GM10248 (cell line): ENCODE measurements around the gene OCIAD2.
"Not testable (repeated sequence)": the region's sequence is repeated elsewhere in the genome, so short reads cannot be mapped to it uniquely, and the experiment has no call there.

Experiments used
- CTCF ChIA-PET: fragments of 300-600 bp; sonication (Branson Sonifier 250); formaldehyde crosslinking; extraction: SDS; loops from one replicate; lab custom pipeline; 2021; ENCODE audit warnings: antibody characterized with exemption; lab: Yijun Ruan, JAX
- POLR2A ChIA-PET: fragments of 350-650 bp; sonication (Branson Sonifier 250); formaldehyde crosslinking; extraction: SDS; loops from one replicate; lab custom pipeline; 2020; ENCODE audit warnings: antibody characterized with exemption; lab: Yijun Ruan, JAX
- DNase-seq: peaks from one replicate; pipeline ENCODE4 v3.0.0; 2012; ENCODE audit errors: extremely low spot score
- CTCF ChIP-seq: IDR thresholded peaks from 2 replicates; pipeline ENCODE4 v1.5.1; 2012; ENCODE audit warnings: mild to moderate bottlenecking, low read depth; ENCODE audit errors: extremely low read depth, missing control alignments, control extremely low read depth

The OCIAD2 gene

GRCh38 chr4:48931459-48931858, 24.9 kb upstream of the OCIAD2 start:
- ChIA-PET POLR2A (no interaction called here), CTCF (interaction anchor here (1.0 to 4.1 kb wide), 2 partner anchors 12 to 24 kb away, joined by 3 to 18 read pairs; partner anchors contain the start of gene OCIAD2)
- no peak for DNase-seq
- TF ChIP-seq CTCF: no peak

GRCh38 chr4:48930654-48931053, 24.1 kb upstream of the OCIAD2 start:
- POLR2A ChIA-PET: no interaction called here
- TF ChIP-seq CTCF: no peak
- DNase-seq: no peak
- CTCF ChIA-PET: interaction anchor here (1.8 to 4.1 kb wide), 2 partner anchors 13 to 32 kb away, joined by 8 to 18 read pairs; no protein-coding TSS in a partner anchor

- no peak for TF ChIP-seq CTCF
- POLR2A ChIA-PET: interaction anchor here (0.6 kb wide), 1 partner anchor 44 kb away, joined by 3 read pairs; no protein-coding TSS in a partner anchor
- CTCF ChIA-PET: interaction anchor here (0.9 to 1.6 kb wide), 2 partner anchors 13 to 345 kb away, joined by 4 read pairs; no protein-coding TSS in a partner anchor
- DNase-seq: no peak
Measured at GRCh38 chr4:48924416-48924815, 17.8 kb upstream of the OCIAD2 start.

GRCh38 chr4:48923065-48923464, 16.5 kb upstream of the OCIAD2 start:
- POLR2A ChIA-PET, DNase-seq, CTCF ChIA-PET: not testable (repeated sequence)

GRCh38 chr4:48914311-48914710, 7.7 kb upstream of the OCIAD2 start:
- no peak for DNase-seq
- TF ChIP-seq CTCF: no peak
- POLR2A ChIA-PET: no interaction called here
- CTCF ChIA-PET: interaction anchor here (1.0 kb wide), 1 partner anchor 31 kb away, joined by 6 read pairs; no protein-coding TSS in a partner anchor

- POLR2A ChIA-PET: no interaction called here
- no peak for DNase-seq
- no peak for TF ChIP-seq CTCF
- CTCF ChIA-PET: interaction anchor here (1.0 to 1.4 kb wide), 2 partner anchors 17 to 45 kb away, joined by 3 read pairs; no protein-coding TSS in a partner anchor
Measured at GRCh38 chr4:48913346-48913745, 6.8 kb upstream of the OCIAD2 start.

GRCh38 chr4:48912349-48912748, 5.8 kb upstream of the OCIAD2 start:
- TF ChIP-seq CTCF: no peak
- no peak for DNase-seq

More at GRCh38 chr4:48912349-48912748, 5.8 kb upstream of the OCIAD2 start:
- CTCF ChIA-PET: interaction anchor here (1.0 to 1.9 kb wide), 5 partner anchors 12 to 56 kb away, joined by 3 to 4 read pairs (median 3); no protein-coding TSS in a partner anchor
- POLR2A ChIA-PET: no interaction called here
